ENCODE data around the gene CXorf49B.
"Not testable (repeated sequence)": the region's sequence is repeated elsewhere in the genome, so short reads cannot be mapped to it uniquely, and the experiment has no call there.

The CXorf49B gene

GRCh38 chrX:71763049-71763448 is at the start of gene CXorf49B:
Gene CXorf49B (plus strand): TSS chrX:71763349. CDS start chrX:71763424, 75 bp downstream.
- not testable (repeated sequence) for DNase-seq (ENCODE audit: low spot score)

- DNase-seq (ENCODE audit: low spot score) = not testable (repeated sequence)
Observed at GRCh38 chrX:71714064-71714463, 49.1 kb upstream of the CXorf49B start.

- DNase-seq (ENCODE audit: low spot score) = not testable (repeated sequence)
Observed at GRCh38 chrX:71715551-71715950, 47.6 kb upstream of the CXorf49B start.

GRCh38 chrX:71716323-71716722 is 46.8 kb upstream of the CXorf49B start:
- not testable (repeated sequence) for DNase-seq (ENCODE audit: low spot score)

- DNase-seq (ENCODE audit: low spot score) = not testable (repeated sequence)
Observed at GRCh38 chrX:71718185-71718584, 45.0 kb upstream of the CXorf49B start, which contains the start of gene CXorf49. Gene CXorf49 (minus strand): TSS chrX:71718285. CDS start chrX:71718151, 134 bp downstream.

GRCh38 chrX:71719195-71719594 is 44.0 kb upstream of the CXorf49B start:
- not testable (repeated sequence) for DNase-seq (ENCODE audit: low spot score)

- DNase-seq (ENCODE audit: low spot score) = not testable (repeated sequence)
Observed at GRCh38 chrX:71720289-71720886, 42.8 kb upstream of the CXorf49B start.

GRCh38 chrX:71760688-71761281 is 2.4 kb upstream of the CXorf49B start:
- DNase-seq (ENCODE audit: low spot score) = not testable (repeated sequence)

- DNase-seq (ENCODE audit: low spot score) = not testable (repeated sequence)
Observed at GRCh38 chrX:71764832-71765231, 1.7 kb downstream of the CXorf49B start.

- not testable (repeated sequence) for DNase-seq (ENCODE audit: low spot score)
Observed at GRCh38 chrX:71765613-71766012, 2.5 kb downstream of the CXorf49B start.

GRCh38 chrX:71767134-71767533 is 4.0 kb downstream of the CXorf49B start:
- DNase-seq (ENCODE audit: low spot score) = not testable (repeated sequence)

- DNase-seq (ENCODE audit: low spot score) = not testable (repeated sequence)
Observed at GRCh38 chrX:71778322-71778721, 15.2 kb downstream of the CXorf49B start.

- DNase-seq (ENCODE audit: low spot score) = not testable (repeated sequence)
Observed at GRCh38 chrX:71782225-71782949, 19.2 kb downstream of the CXorf49B start.

- not testable (repeated sequence) for DNase-seq (ENCODE audit: low spot score)
Observed at GRCh38 chrX:71782950-71783299, 19.8 kb downstream of the CXorf49B start.

GRCh38 chrX:71783569-71784347 is 20.6 kb downstream of the CXorf49B start:
- DNase-seq (ENCODE audit: low spot score) = not testable (repeated sequence)

GRCh38 chrX:71784348-71784983 is 21.3 kb downstream of the CXorf49B start:
- not testable (repeated sequence) for DNase-seq (ENCODE audit: low spot score)

GRCh38 chrX:71806450-71806849 is 43.3 kb downstream of the CXorf49B start:
- not testable (repeated sequence) for DNase-seq (ENCODE audit: low spot score)

- no peak for DNase-seq (ENCODE audit: low spot score)
Observed at GRCh38 chrX:71809886-71810285, 46.7 kb downstream of the CXorf49B start.

GRCh38 chrX:71814123-71814912 is 51.2 kb downstream of the CXorf49B start:
- no peak for DNase-seq (ENCODE audit: low spot score)

- DNase-seq (ENCODE audit: low spot score) = no peak
Observed at GRCh38 chrX:71815121-71815905, 52.2 kb downstream of the CXorf49B start.
